HepG2 (cell line): ENCODE measurements around the gene RAB30. TPM values are rescaled to one million over a fixed set of nuclear protein-coding genes. Genes with fewer than 3 reads are reported as not detected.
A peak's percentile ranks its signal among the peaks of the same experiment; 100 is the strongest.

Experiments used
- AHR ChIP-seq: IDR thresholded peaks from 2 replicates; pipeline ENCODE4 v1.6.1; 2018; ENCODE audit warnings: missing genetic modification reagents, missing compliant biosample characterization
- ATF7-NPFF ChIP-seq: sonication (generic); formaldehyde crosslinking; IDR thresholded peaks from 2 replicates; pipeline ENCODE4 v1.8.1; 2023; ENCODE audit warnings: mild to moderate bottlenecking, low read depth, missing genetic modification reagents, moderate library complexity
- ELF1 ChIP-seq: sonication (generic); formaldehyde crosslinking; IDR thresholded peaks from 2 replicates; pipeline ENCODE4 v1.4.0; 2020; ENCODE audit warnings: missing genetic modification reagents
- GATAD2A ChIP-seq: IDR thresholded peaks from 2 replicates; pipeline ENCODE4 v1.6.1; 2016
- IRX3 ChIP-seq: sonication (generic); formaldehyde crosslinking; IDR thresholded peaks from 2 replicates; pipeline ENCODE4 v1.8.1; 2023; ENCODE audit warnings: mild to moderate bottlenecking, low read depth, missing genetic modification reagents, borderline replicate concordance
- ISX ChIP-seq: sonication (generic); formaldehyde crosslinking; conservative IDR thresholded peaks from 2 replicates; pipeline ENCODE4 v1.5.0; 2020; ENCODE audit warnings: missing genetic modification reagents
- LBX2 ChIP-seq: sonication (generic); formaldehyde crosslinking; IDR thresholded peaks from 2 replicates; pipeline ENCODE4 v1.5.0; 2020; ENCODE audit warnings: missing genetic modification reagents, mild to moderate bottlenecking, borderline replicate concordance
- MTF1 ChIP-seq: sonication (generic); formaldehyde crosslinking; IDR thresholded peaks from 2 replicates; pipeline ENCODE4 v1.5.0; 2020; ENCODE audit warnings: missing genetic modification reagents
- MXD3 ChIP-seq: IDR thresholded peaks from 2 replicates; pipeline ENCODE4 v1.6.1; 2016; ENCODE audit warnings: mild to moderate bottlenecking, missing biosample characterization, missing genetic modification reagents
- PBX3 ChIP-seq: sonication (generic); formaldehyde crosslinking; IDR thresholded peaks from 2 replicates; pipeline ENCODE4 v1.8.1; 2023; ENCODE audit warnings: missing genetic modification reagents, inconsistent platforms, borderline replicate concordance
- PCBP1 ChIP-seq: fragments of 200-400 bp; formaldehyde crosslinking; IDR thresholded peaks from 2 replicates; pipeline ENCODE4 v1.6.1; 2017; ENCODE audit warnings: mild to moderate bottlenecking, low read depth, low read length, borderline replicate concordance
- RBAK ChIP-seq: sonication (generic); formaldehyde crosslinking; IDR thresholded peaks from 2 replicates; pipeline ENCODE4 v1.5.1; 2020; ENCODE audit warnings: mild to moderate bottlenecking, missing genetic modification reagents
- RFXANK ChIP-seq: IDR thresholded peaks from 2 replicates; pipeline ENCODE4 v1.6.1; 2016
- TAF1 ChIP-seq: sonication (generic); formaldehyde crosslinking; IDR thresholded peaks from 2 replicates; pipeline ENCODE4 v1.4.0; 2020; ENCODE audit warnings: missing genetic modification reagents
- TFE3 ChIP-seq: IDR thresholded peaks from 2 replicates; pipeline ENCODE4 v1.6.1; 2016
- TP53 ChIP-seq: sonication (generic); formaldehyde crosslinking; conservative IDR thresholded peaks from 2 replicates; pipeline ENCODE4 v1.4.0; 2020; ENCODE audit warnings: missing genetic modification reagents
- ZBTB10 ChIP-seq: sonication (generic); formaldehyde crosslinking; IDR thresholded peaks from 2 replicates; pipeline ENCODE4 v1.4.0; 2020; ENCODE audit warnings: missing genetic modification reagents, borderline replicate concordance
- ZEB1 ChIP-seq: IDR thresholded peaks from 2 replicates; pipeline ENCODE4 v1.6.1; 2012; ENCODE audit warnings: mild to moderate bottlenecking, low read depth, inconsistent platforms; ENCODE audit not compliant: insufficient replicate concordance
- ZFP36L2 ChIP-seq: sonication (generic); formaldehyde crosslinking; IDR thresholded peaks from 2 replicates; pipeline ENCODE4 v1.4.0; 2020; ENCODE audit warnings: missing genetic modification reagents
- ZNF10 ChIP-seq: sonication (generic); formaldehyde crosslinking; IDR thresholded peaks from 2 replicates; pipeline ENCODE4 v1.4.0; 2020; ENCODE audit warnings: mild to moderate bottlenecking, low read depth, missing genetic modification reagents, borderline replicate concordance
- ZNF513 ChIP-seq: sonication (generic); formaldehyde crosslinking; conservative IDR thresholded peaks from 2 replicates; pipeline ENCODE4 v1.5.0; 2020; ENCODE audit warnings: missing genetic modification reagents
- ZNF607 ChIP-seq: sonication (generic); formaldehyde crosslinking; IDR thresholded peaks from 2 replicates; pipeline ENCODE4 v1.5.1; 2020; ENCODE audit warnings: missing genetic modification reagents, mild to moderate bottlenecking, borderline replicate concordance
- ZNF703 ChIP-seq: sonication (generic); formaldehyde crosslinking; IDR thresholded peaks from 2 replicates; pipeline ENCODE4 v1.5.1; 2020; ENCODE audit warnings: missing genetic modification reagents, mild to moderate bottlenecking, moderate library complexity, borderline replicate concordance
- polyA plus RNA-seq, 8 experiments: library from polyadenylated mRNA; depleted of rRNA in 3 of 8; stranded (reverse) in 7 of 8; unstranded in 1 of 8; fragments of >200 nt; fragmentation: Illumina TruSeq in 4 of 8; extraction: Trizol in 4 of 8; gene quantifications; 2 replicates each; pipeline versions ENCODE4 v1.2.1 to v1.2.3, GENCODE V29; 2011 to 2016; ENCODE audit warnings: low read depth in 4 of 8, missing spikeins in 1 of 8, mixed read lengths in 1 of 8; ENCODE audit not compliant: insufficient read depth in 1 of 8
- total RNA-seq, 5 experiments: library from RNA; depleted of rRNA; stranded (reverse); fragments of >200 nt; fragmentation: Illumina TruSeq; extraction: Trizol; gene quantifications; 2 replicates each; pipeline ENCODE4 v1.2.3, GENCODE V29; 2016; ENCODE audit warnings: low read depth in 1 of 5

RAB30 gene
- total and polyA plus RNA-seq, 2 of the 13 experiments (the other 11 are each of a cell fraction or from before 2014, with no cell fraction given), result 3.7 to 5.0 TPM

- TF ChIP-seq ISX (CRISPR knock-in tag), result no peak
- peak; percentile 28 for TF ChIP-seq ZEB1
- peak; percentile 93 for TF ChIP-seq GATAD2A (CRISPR knock-in tag)
- no peak; the same call in 1 of the 2 replicates for TF ChIP-seq ZNF607 (CRISPR knock-in tag)
- no peak; the same call in 1 of the 2 replicates for TF ChIP-seq TFE3
- no peak for TF ChIP-seq ZFP36L2
- no peak for TF ChIP-seq RBAK
- no peak for TF ChIP-seq MTF1 (CRISPR knock-in tag)
- TF ChIP-seq MXD3 (CRISPR knock-in tag), result no peak
- TF ChIP-seq IRX3, result no peak
- TF ChIP-seq PCBP1, result no peak
- TF ChIP-seq AHR (CRISPR knock-in tag), result no peak
- no peak for TF ChIP-seq TAF1
- TF ChIP-seq ZNF703 (CRISPR knock-in tag), result no peak
- no peak for TF ChIP-seq ZNF10 (CRISPR knock-in tag)
- TF ChIP-seq TP53 (CRISPR knock-in tag), result no peak
- no peak for TF ChIP-seq PBX3
- TF ChIP-seq LBX2, result no peak
- TF ChIP-seq RFXANK (CRISPR knock-in tag), result 0 out of 2 replicates have a peak, but pooled peaks have one; percentile 43
- no peak for TF ChIP-seq ATF7-NPFF
- TF ChIP-seq ZNF513, result no peak
- TF ChIP-seq ELF1 (CRISPR knock-in tag), result peak; percentile 64; the same call in 1 of the 2 replicates
- TF ChIP-seq ZBTB10 (CRISPR knock-in tag), result no peak
These were observed 63.7 kb downstream of the RAB30 start (continued) for GRCh38 chr11:83007909-83008580.
